KMS-11 (cell line): ENCODE data around the gene FOXL3.
"Not testable (repeated sequence)": the region's sequence is repeated elsewhere in the genome, so short reads cannot be mapped to it uniquely, and the experiment has no call there.

ENCODE experiments used
- H2AFZ ChIP-seq: fragments of 200-600 bp; sonication (generic); 2 replicates; pipeline ENCODE4 v1.6.1; 2016; ENCODE audit warnings: antibody characterized with exemption, mixed run types, low read depth
- H3K27ac ChIP-seq: fragments of 200-600 bp; sonication (generic); 2 replicates; pipeline ENCODE4 v1.6.1; 2016; ENCODE audit warnings: mild to moderate bottlenecking, mixed run types
- H3K27me3 ChIP-seq: fragments of 200-600 bp; sonication (generic); 2 replicates; pipeline ENCODE4 v1.6.1; 2017; ENCODE audit warnings: mild to moderate bottlenecking, low read depth, mixed run types, moderate library complexity; ENCODE audit not compliant: insufficient read depth
- H3K36me3 ChIP-seq: fragments of 200-600 bp; sonication (generic); 2 replicates; pipeline ENCODE4 v1.6.1; 2017; ENCODE audit warnings: mild to moderate bottlenecking, mixed run types; ENCODE audit not compliant: insufficient read depth
- H3K4me1 ChIP-seq: fragments of 200-600 bp; sonication (generic); 2 replicates; pipeline ENCODE4 v1.6.1; 2016; ENCODE audit warnings: mild to moderate bottlenecking, low read depth, mixed run types; ENCODE audit not compliant: poor library complexity, severe bottlenecking
- H3K4me2 ChIP-seq: fragments of 200-600 bp; sonication (generic); 2 replicates; pipeline ENCODE4 v1.7.0; 2016; ENCODE audit warnings: mild to moderate bottlenecking, mixed run types
- H3K4me3 ChIP-seq: fragments of 200-600 bp; sonication (generic); IDR thresholded peaks from 2 replicates; pipeline ENCODE4 v1.6.1; 2017; ENCODE audit warnings: low read depth, low read length, mixed read lengths; ENCODE audit not compliant: insufficient read depth
- H3K79me2 ChIP-seq: fragments of 200-600 bp; sonication (generic); 2 replicates; pipeline ENCODE4 v1.6.1; 2016; ENCODE audit warnings: low read depth, mixed run types; ENCODE audit not compliant: insufficient read depth
- H3K9ac ChIP-seq: fragments of 200-600 bp; sonication (generic); 2 replicates; pipeline ENCODE4 v1.6.1; 2016; ENCODE audit warnings: mild to moderate bottlenecking, mixed run types
- H4K20me1 ChIP-seq: fragments of 200-600 bp; sonication (generic); 2 replicates; pipeline ENCODE4 v1.6.1; 2016; ENCODE audit warnings: mild to moderate bottlenecking, mixed run types; ENCODE audit not compliant: insufficient read depth
- TF ChIP-seq, protein P1 (sequence below): fragments of 200-600 bp; sonication (generic); conservative IDR thresholded peaks from 2 replicates; pipeline ENCODE4 v1.6.1; 2017; ENCODE audit warnings: low read depth, mild to moderate bottlenecking, antibody characterized with exemption, low read length, moderate library complexity, mixed read lengths

FOXL3 gene

DNA sequence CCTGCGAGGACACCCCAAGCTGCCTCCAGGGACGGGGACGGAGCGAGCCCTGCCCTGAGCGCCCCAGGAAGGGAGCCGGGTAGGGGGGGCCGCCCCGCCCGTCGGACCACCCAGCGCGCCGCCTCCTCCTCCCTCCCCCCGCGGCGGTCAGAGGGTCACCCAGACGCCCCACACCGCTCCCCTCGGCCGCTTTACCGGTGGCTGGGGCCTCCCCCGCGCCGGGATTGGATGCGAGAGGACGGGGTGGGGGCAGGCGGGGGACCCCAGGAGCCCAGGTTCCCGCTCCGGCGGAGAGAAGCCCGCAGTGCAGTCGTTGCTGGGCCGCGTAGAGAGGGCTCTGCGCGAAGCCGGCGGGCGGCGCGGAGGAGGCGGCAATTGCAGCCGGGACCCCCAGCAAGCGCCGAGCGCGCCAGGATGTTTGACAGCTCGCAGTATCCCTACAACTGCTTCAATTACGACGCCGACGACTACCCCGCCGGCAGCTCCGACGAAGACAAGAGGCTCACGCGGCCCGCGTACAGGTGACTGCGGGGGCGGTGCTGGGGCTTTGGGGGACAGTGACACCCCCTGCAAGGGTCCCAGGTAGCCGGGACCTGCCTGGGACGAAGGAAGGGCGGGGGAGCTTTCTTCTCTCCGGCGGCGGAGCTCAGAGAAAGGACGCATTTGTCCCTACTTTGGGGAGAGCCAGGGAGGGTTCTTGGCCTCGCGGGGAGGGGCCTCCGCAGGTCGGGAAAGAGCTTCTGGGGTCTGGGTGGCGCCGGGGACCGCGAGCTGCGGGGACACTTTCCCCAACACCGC lies at the start of gene FOXL3:
Gene FOXL3 (plus strand): TSS at position 415 of the 798 bp plus-strand sequence. CDS start 0 bp downstream, at position 415.
- H3K27ac ChIP-seq: no peak within 1 kb of the TSS
- no peaks in the 10 kb centered on the region for H3K36me3 ChIP-seq
- no peaks in the 10 kb centered on the region for H3K4me1 ChIP-seq
- no peak within 1 kb of the TSS for H3K4me3 ChIP-seq
- peaks cover 66% of the 10 kb centered on the region for H3K27me3 ChIP-seq
- H3K79me2 ChIP-seq: no peaks in the 10 kb centered on the region
- no peak within 1 kb of the TSS for H2AFZ ChIP-seq
- TF ChIP-seq, protein P1, sequence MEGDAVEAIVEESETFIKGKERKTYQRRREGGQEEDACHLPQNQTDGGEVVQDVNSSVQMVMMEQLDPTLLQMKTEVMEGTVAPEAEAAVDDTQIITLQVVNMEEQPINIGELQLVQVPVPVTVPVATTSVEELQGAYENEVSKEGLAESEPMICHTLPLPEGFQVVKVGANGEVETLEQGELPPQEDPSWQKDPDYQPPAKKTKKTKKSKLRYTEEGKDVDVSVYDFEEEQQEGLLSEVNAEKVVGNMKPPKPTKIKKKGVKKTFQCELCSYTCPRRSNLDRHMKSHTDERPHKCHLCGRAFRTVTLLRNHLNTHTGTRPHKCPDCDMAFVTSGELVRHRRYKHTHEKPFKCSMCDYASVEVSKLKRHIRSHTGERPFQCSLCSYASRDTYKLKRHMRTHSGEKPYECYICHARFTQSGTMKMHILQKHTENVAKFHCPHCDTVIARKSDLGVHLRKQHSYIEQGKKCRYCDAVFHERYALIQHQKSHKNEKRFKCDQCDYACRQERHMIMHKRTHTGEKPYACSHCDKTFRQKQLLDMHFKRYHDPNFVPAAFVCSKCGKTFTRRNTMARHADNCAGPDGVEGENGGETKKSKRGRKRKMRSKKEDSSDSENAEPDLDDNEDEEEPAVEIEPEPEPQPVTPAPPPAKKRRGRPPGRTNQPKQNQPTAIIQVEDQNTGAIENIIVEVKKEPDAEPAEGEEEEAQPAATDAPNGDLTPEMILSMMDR: no peak
- no peaks in the 10 kb centered on the region for H4K20me1 ChIP-seq
- H3K4me2 ChIP-seq: no peak within 1 kb of the TSS
- no peak within 1 kb of the TSS for H3K9ac ChIP-seq

DNA sequence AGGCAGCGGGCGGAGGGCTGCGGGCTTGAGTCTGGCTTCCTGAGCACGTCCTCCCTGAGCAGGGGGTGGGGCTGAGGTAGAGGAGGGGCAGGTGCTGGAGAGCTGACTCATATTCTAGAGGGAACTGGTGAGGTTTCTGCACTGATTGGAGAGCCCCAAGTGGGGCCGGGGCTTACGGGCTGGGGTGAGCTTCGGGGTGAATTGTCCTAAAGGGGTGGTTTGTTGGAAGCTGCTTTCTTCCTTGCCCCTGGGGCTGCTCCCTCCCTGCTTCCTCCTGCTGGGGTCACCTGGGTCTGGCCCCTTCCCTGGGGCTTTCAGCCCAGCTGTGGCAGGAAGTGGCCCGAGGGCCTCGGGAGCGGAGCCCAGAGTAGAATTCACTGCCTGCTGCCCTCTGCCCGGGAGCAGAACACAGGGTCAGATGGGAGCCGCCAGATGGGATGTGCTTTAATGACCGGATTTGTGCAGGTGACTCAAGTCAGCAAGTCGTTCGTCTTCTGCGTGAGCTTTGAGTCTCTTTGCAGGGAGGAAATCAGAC lies 49.0 kb upstream of the FOXL3 start:
- no peak overlapping the region for H3K9ac ChIP-seq
- no peak overlapping the region for H3K27ac ChIP-seq
- no peaks in the 10 kb centered on the region for H3K79me2 ChIP-seq
- H3K36me3 ChIP-seq: no peaks in the 10 kb centered on the region
- H3K4me2 ChIP-seq: no peak overlapping the region
- no peak overlapping the region for H2AFZ ChIP-seq
- no peak overlapping the region for H3K4me3 ChIP-seq
- H4K20me1 ChIP-seq: no peaks in the 10 kb centered on the region
- TF ChIP-seq, protein P1: no peak
- H3K27me3 ChIP-seq: peaks cover 16% of the 10 kb centered on the region
- H3K4me1 ChIP-seq: no peaks in the 10 kb centered on the region

DNA sequence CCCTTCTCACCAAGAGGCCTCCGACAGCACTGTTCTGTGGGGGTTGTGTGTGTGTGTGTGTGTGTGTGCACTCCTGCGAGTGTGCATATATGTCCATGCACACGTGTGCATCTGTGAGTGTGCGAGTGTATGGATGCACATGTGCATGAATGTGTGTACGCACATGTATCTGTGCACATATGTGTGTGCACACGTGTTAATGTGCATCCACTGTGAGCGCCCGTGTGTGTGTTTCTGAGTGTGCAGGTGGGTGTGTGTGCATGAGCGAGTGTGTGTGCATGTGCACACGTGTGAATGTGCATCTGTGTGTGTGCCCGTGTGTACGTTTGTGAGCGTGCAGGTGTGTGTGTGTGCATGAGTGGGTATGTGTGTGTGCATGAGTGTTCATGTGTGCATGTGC lies 48.5 kb upstream of the FOXL3 start:
- TF ChIP-seq, protein P1: no peak
- Histone ChIP-seq H2AFZ (no peak overlapping the region), H3K27ac (no peak overlapping the region), H3K4me2 (no peak overlapping the region), H3K9ac (no peak overlapping the region), H4K20me1 (no peaks in the 10 kb centered on the region), H3K79me2 (no peaks in the 10 kb centered on the region), H3K27me3 (peaks cover 17% of the 10 kb centered on the region), H3K4me1 (no peaks in the 10 kb centered on the region), H3K36me3 (no peaks in the 10 kb centered on the region), H3K4me3 (no peak overlapping the region)

DNA sequence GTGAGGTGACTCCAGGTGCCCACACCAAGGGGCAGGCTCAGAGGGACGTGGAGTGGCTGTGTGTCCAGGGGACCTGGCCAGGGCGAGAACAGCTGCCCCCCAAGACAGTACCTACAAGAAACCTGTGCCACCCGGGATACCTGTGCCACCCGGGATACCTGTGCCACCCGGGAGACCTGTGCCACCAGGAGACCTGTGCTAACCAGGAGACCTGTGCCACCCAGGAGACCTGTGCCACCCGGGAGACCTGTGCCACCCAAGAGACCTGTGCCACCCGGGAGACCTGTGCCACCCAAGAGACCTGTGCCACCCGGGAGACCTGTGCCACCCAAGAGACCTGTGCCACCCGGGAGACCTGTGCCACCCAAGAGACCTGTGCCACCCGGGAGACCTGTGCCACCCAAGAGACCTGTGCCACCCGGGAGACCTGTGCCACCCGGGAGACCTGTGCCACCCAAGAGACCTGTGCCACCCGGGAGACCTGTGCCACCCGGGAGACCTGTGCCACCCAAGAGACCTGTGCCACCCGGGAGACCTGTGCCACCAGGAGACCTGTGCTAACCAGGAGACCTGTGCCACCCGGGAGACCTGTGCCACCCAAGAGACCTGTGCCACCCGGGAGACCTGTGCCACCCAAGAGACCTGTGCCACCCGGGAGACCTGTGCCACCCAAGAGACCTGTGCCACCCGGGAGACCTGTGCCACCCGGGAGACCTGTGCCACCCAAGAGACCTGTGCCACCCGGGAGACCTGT lies 47.0 kb upstream of the FOXL3 start:
- H4K20me1 ChIP-seq, H3K9ac ChIP-seq, H3K4me3 ChIP-seq, H2AFZ ChIP-seq, H3K4me2 ChIP-seq, H3K36me3 ChIP-seq, H3K4me1 ChIP-seq, H3K27ac ChIP-seq, H3K79me2 ChIP-seq: not testable (repeated sequence)
- peaks cover 30% of the 10 kb centered on the region for H3K27me3 ChIP-seq

DNA sequence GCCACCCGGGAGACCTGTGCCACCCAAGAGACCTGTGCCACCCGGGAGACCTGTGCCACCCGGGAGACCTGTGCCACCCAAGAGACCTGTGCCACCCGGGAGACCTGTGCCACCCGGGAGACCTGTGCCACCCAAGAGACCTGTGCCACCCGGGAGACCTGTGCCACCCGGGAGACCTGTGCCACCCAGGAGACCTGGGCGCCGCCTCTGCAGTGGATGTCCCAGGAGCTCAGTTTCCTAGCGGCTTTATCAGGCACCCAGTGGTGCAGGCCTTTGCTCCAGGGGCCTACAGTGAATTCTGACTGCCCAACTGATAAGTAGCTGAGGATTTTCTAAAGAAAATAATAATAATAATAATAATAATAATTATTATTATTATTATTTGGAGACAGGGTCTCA lies 46.4 kb upstream of the FOXL3 start:
- H3K4me1 ChIP-seq, H3K9ac ChIP-seq, H3K36me3 ChIP-seq, H4K20me1 ChIP-seq, H3K4me2 ChIP-seq, H3K27ac ChIP-seq, H3K4me3 ChIP-seq, H2AFZ ChIP-seq, H3K79me2 ChIP-seq: not testable (repeated sequence)
- H3K27me3 ChIP-seq: peaks cover 31% of the 10 kb centered on the region
